ENCODE data around the gene GPA33.

The GPA33 gene

GRCh38 chr1:167115655-167116054 lies 25.5 kb upstream of the GPA33 start:
- Histone ChIP-seq H3K27me3 (ENCODE audit: insufficient read depth, low read depth, severe bottlenecking) (no peaks in the 10 kb centered on the region), H3K27ac (no peak overlapping the region), H3K9me3 (ENCODE audit: severe bottlenecking) (no peaks in the 10 kb centered on the region), H3K36me3 (no peaks in the 10 kb centered on the region), H3K4me3 (ENCODE audit: low read depth, low read length) (no peak overlapping the region)
- DNase-seq, result no peak
- no peak for TF ChIP-seq CTCF (IDR thresholded peaks at IDR 0.05; ENCODE audit: low read depth, low read length)

- no peak for DNase-seq
- H3K4me3 ChIP-seq (ENCODE audit: low read depth, low read length), result no peak overlapping the region
- no peaks in the 10 kb centered on the region for H3K9me3 ChIP-seq (ENCODE audit: severe bottlenecking)
- TF ChIP-seq CTCF (IDR thresholded peaks at IDR 0.05; ENCODE audit: low read depth, low read length), result no peak
- H3K27ac ChIP-seq, result no peak overlapping the region
- no peaks in the 10 kb centered on the region for H3K36me3 ChIP-seq
- H3K27me3 ChIP-seq (ENCODE audit: insufficient read depth, low read depth, severe bottlenecking), result no peaks in the 10 kb centered on the region
These were observed 24.5 kb upstream of the GPA33 start for GRCh38 chr1:167114725-167115124.

- Histone ChIP-seq H3K4me3 (ENCODE audit: low read depth, low read length) (no peak overlapping the region), H3K9me3 (ENCODE audit: severe bottlenecking) (no peaks in the 10 kb centered on the region), H3K27me3 (ENCODE audit: insufficient read depth, low read depth, severe bottlenecking) (no peaks in the 10 kb centered on the region), H3K36me3 (no peaks in the 10 kb centered on the region), H3K27ac (no peak overlapping the region)
- TF ChIP-seq CTCF (IDR thresholded peaks at IDR 0.05; ENCODE audit: low read depth, low read length), result no peak
- no peak for DNase-seq
These were observed 21.9 kb upstream of the GPA33 start for GRCh38 chr1:167111868-167112709.

- no peak for DNase-seq
- H3K27ac ChIP-seq, result no peak overlapping the region
- no peaks in the 10 kb centered on the region for H3K36me3 ChIP-seq
- no peak overlapping the region for H3K4me3 ChIP-seq (ENCODE audit: low read depth, low read length)
- TF ChIP-seq CTCF (IDR thresholded peaks at IDR 0.05; ENCODE audit: low read depth, low read length), result no peak
- no peaks in the 10 kb centered on the region for H3K9me3 ChIP-seq (ENCODE audit: severe bottlenecking)
- no peaks in the 10 kb centered on the region for H3K27me3 ChIP-seq (ENCODE audit: insufficient read depth, low read depth, severe bottlenecking)
These were observed 20.4 kb upstream of the GPA33 start for GRCh38 chr1:167110586-167110985.

- TF ChIP-seq CTCF (IDR thresholded peaks at IDR 0.05; ENCODE audit: low read depth, low read length), result no peak
- no peaks in the 10 kb centered on the region for H3K27me3 ChIP-seq (ENCODE audit: insufficient read depth, low read depth, severe bottlenecking)
- no peak overlapping the region for H3K27ac ChIP-seq
- no peaks in the 10 kb centered on the region for H3K9me3 ChIP-seq (ENCODE audit: severe bottlenecking)
- no peak for DNase-seq
- no peaks in the 10 kb centered on the region for H3K36me3 ChIP-seq
- no peak overlapping the region for H3K4me3 ChIP-seq (ENCODE audit: low read depth, low read length)
These were observed 18.9 kb upstream of the GPA33 start for GRCh38 chr1:167109125-167109524.

- no peak overlapping the region for H3K4me3 ChIP-seq (ENCODE audit: low read depth, low read length)
- H3K9me3 ChIP-seq (ENCODE audit: severe bottlenecking), result no peaks in the 10 kb centered on the region
- H3K36me3 ChIP-seq, result no peaks in the 10 kb centered on the region
- no peaks in the 10 kb centered on the region for H3K27me3 ChIP-seq (ENCODE audit: insufficient read depth, low read depth, severe bottlenecking)
- H3K27ac ChIP-seq, result no peak overlapping the region
- DNase-seq, result no peak
- no peak for TF ChIP-seq CTCF (IDR thresholded peaks at IDR 0.05; ENCODE audit: low read depth, low read length)
These were observed 17.3 kb upstream of the GPA33 start for GRCh38 chr1:167107456-167107855.

All from WERI-Rb-1 (cell line).